ENCODE results near the gene GNB1L. TPM values are rescaled to one million over a fixed set of nuclear protein-coding genes. Genes with fewer than 3 reads are reported as not detected.

The GNB1L gene
- total and polyA plus RNA-seq, 9 of the 15 experiments (the other 6 are each of a cell fraction or from before 2014, with no cell fraction given) = 0.56 to 50.5 (median 10.2) TPM

- TF ChIP-seq RAD21 (CRISPR knock-in tag; conservative IDR thresholded peaks at IDR 0.05 in 1 of 2, IDR thresholded peaks at IDR 0.05 in 1 of 2) (0 out of 4 replicates have a peak, but pooled peaks of 1 of the 2 experiments have one; percentile 4), ZNF764 (CRISPR knock-in tag; IDR thresholded peaks at IDR 0.05; ENCODE audit: low read depth) (0 out of 2 replicates have a peak, but pooled peaks have one; percentile 11), KDM2B (CRISPR knock-in tag; IDR thresholded peaks at IDR 0.05) (no peak), ZNF311 (CRISPR knock-in tag; IDR thresholded peaks at IDR 0.05) (no peak), CBX5 (IDR thresholded peaks at IDR 0.05; ENCODE audit: borderline replicate concordance, low read depth) (no peak), BCL6 (CRISPR knock-in tag; IDR thresholded peaks at IDR 0.05) (no peak), SMAD4 (CRISPR knock-in tag; conservative IDR thresholded peaks at IDR 0.05) (no peak)
Measured at GRCh38 chr22:19842393-19843106, 12.1 kb downstream of the GNB1L start (continued).

GRCh38 chr22:19841641-19842392 lies 12.9 kb downstream of the GNB1L start:
- Histone ChIP-seq H3K27me3 (ENCODE audit: control insufficient read depth in 2 of 2, insufficient read depth in 2 of 2, low read length in 2 of 2) (no peaks in the 10 kb centered on the region), H3K27ac (ENCODE audit: extremely low read depth, low read depth, low read length) (no peak overlapping the region), H3K4me3 (no peak overlapping the region), H4K20me1 (replicated peaks; ENCODE audit: control insufficient read depth, insufficient read depth, low read length) (peaks cover 35% of the 10 kb centered on the region), H3K4me2 (ENCODE audit: insufficient read depth, low read length) (no peak overlapping the region), H3K4me1 (replicated peaks in 1 of 2; ENCODE audit: control insufficient read depth in 2 of 2, insufficient read depth in 2 of 2, low read length in 2 of 2) (peaks cover 0 to 38% of the 10 kb centered on the region in 2 experiments; a peak in 2 of 5 replicates), H3K9ac (ENCODE audit: insufficient read depth in 1 of 2, low read depth in 2 of 2, low read length in 2 of 2) (peak overlapping the region in 1 of 2 experiments; percentile 46; a peak in 2 of 4 replicates), H3K9me3 (replicated peaks; ENCODE audit: control insufficient read depth, insufficient read depth, low read depth, low read length) (no peaks in the 10 kb centered on the region), H3K36me3 (ENCODE audit: control insufficient read depth, insufficient read depth, low read length) (peaks cover 1% of the 10 kb centered on the region; the same call in 1 of the 3 replicates), H2AFZ (ENCODE audit: low read depth, low read length) (no peak overlapping the region), H3K79me2 (ENCODE audit: control insufficient read depth, insufficient read depth, low read length) (no peaks in the 10 kb centered on the region), H3K9me1 (ENCODE audit: control insufficient read depth, insufficient read depth, low read length) (peaks cover 4% of the 10 kb centered on the region)
- ChIA-PET POLR2A (interaction anchor here (0.9 to 13.6 kb wide), 7 partner anchors 9 to 69 kb away, joined by 3 to 247 read pairs (median 7); partner anchors contain the start of genes GNB1L and RTL10), CTCF (ENCODE audit: low intra/inter-chr PET ratio) (interaction anchor here (0.6 to 0.7 kb wide), 2 partner anchors 68 to 1120 kb away, joined by 3 to 4 read pairs; no protein-coding TSS in a partner anchor)
- FAIRE-seq (no peak), DNase-seq (ENCODE audit: extremely low read depth in 1 of 4, low spot score in 3 of 4) (peak in 1 of 4 experiments; percentile 41), ATAC-seq (peak; percentile 47)
- in situ Hi-C loops (cut with MboI) (no loop called here), intact Hi-C loops (cut with micrococcal nuclease) (no loop called here)
- BruUV-seq (replicated peaks) = no TSS peak
- WGBS (ENCODE audit: insufficient coverage, low coverage, missing lambda C conversion rate) = 52% methylated on average over 8 of the region's 8 CpGs
- TF ChIP-seq CHD2 (IDR thresholded peaks at IDR 0.05; ENCODE audit: low read depth, low read length) (peak; percentile 33; the same call in 1 of the 2 replicates), RAD51 (IDR thresholded peaks at IDR 0.05; ENCODE audit: borderline replicate concordance, low read depth) (no peak), FOXA3 (CRISPR knock-in tag; conservative IDR thresholded peaks at IDR 0.05 in 1 of 2, IDR thresholded peaks at IDR 0.05 in 1 of 2) (no peak), NCOA4 (IDR thresholded peaks at IDR 0.05; ENCODE audit: partially characterized antibody) (no peak), ZBTB1 (CRISPR knock-in tag; IDR thresholded peaks at IDR 0.05; ENCODE audit: borderline replicate concordance, low read depth) (no peak), PHTF2 (CRISPR knock-in tag; IDR thresholded peaks at IDR 0.05) (no peak), HDAC6 (IDR thresholded peaks at IDR 0.05; ENCODE audit: low read depth, low read length) (peak; percentile 39; the same call in 1 of the 2 replicates)
